Neural cell (in vitro differentiated cells): ENCODE measurements around the gene FAM168A. TPM values are rescaled to one million over a fixed set of nuclear protein-coding genes. Genes with fewer than 3 reads are reported as not detected.
"Not testable (repeated sequence)": the region's sequence is repeated elsewhere in the genome, so short reads cannot be mapped to it uniquely, and the experiment has no call there.

Source experiments
- H2AFZ ChIP-seq: fragments of 200-600, 300-800 bp; sonication (generic), shearing (Covaris generic); 2 replicates; pipeline ENCODE4 v1.6.0; 2014; ENCODE audit warnings: low read depth, mild to moderate bottlenecking, antibody characterized with exemption, low read length, moderate library complexity
- H3F3A ChIP-seq: fragments of 200-600 bp; shearing (Covaris generic); 2 replicates; pipeline ENCODE4 v1.6.1; 2016; ENCODE audit warnings: mild to moderate bottlenecking, moderate library complexity, mixed read lengths, antibody characterized with exemption, low read length; ENCODE audit not compliant: insufficient read depth, poor library complexity, severe bottlenecking
- H3K27ac ChIP-seq: fragments of 200-600, 300-800 bp; sonication (generic), shearing (Covaris generic); 2 replicates; pipeline ENCODE4 v1.5.1; 2014; ENCODE audit warnings: mild to moderate bottlenecking, low read length, moderate library complexity
- H3K27me3 ChIP-seq: fragments of 300-800, 200-600 bp; sonication (generic), shearing (Covaris generic); 2 replicates; pipeline ENCODE4 v1.6.0; 2014; ENCODE audit warnings: mild to moderate bottlenecking, low read depth, low read length, moderate library complexity; ENCODE audit not compliant: insufficient read depth
- H3K36me3 ChIP-seq: fragments of 300-800, 200-600 bp; sonication (generic), shearing (Covaris generic); 2 replicates; pipeline ENCODE4 v1.5.1; 2014; ENCODE audit warnings: mild to moderate bottlenecking, antibody characterized with exemption, low read length, moderate library complexity; ENCODE audit not compliant: insufficient read depth
- H3K4me2 ChIP-seq: fragments of 300-800, 200-600 bp; sonication (generic), shearing (Covaris generic); 2 replicates; pipeline ENCODE4 v1.6.0; 2014; ENCODE audit warnings: mild to moderate bottlenecking, low read length
- H3K4me3 ChIP-seq: fragments of 300-800, 200-600 bp; sonication (generic), shearing (Covaris generic); 2 replicates; pipeline ENCODE4 v1.5.1; 2014; ENCODE audit warnings: mild to moderate bottlenecking, low read length, moderate library complexity
- H3K79me2 ChIP-seq: fragments of 200-600 bp; shearing (Covaris generic); replicated peaks from 2 replicates; pipeline ENCODE4 v1.6.0; 2014; ENCODE audit warnings: mild to moderate bottlenecking, low read length, moderate library complexity; ENCODE audit not compliant: insufficient read depth
- H3K9ac ChIP-seq: fragments of 300-800, 200-600 bp; sonication (generic), shearing (Covaris generic); 2 replicates; pipeline ENCODE4 v1.6.1; 2016; ENCODE audit warnings: mild to moderate bottlenecking, low read length, mixed read lengths
- H3K9me2 ChIP-seq: fragments of 200-600 bp; shearing (Covaris generic); 2 replicates; pipeline ENCODE4 v1.6.1; 2016; ENCODE audit warnings: mild to moderate bottlenecking, low read length, mixed read lengths; ENCODE audit not compliant: insufficient read depth
- H3K9me3 ChIP-seq: fragments of 200-600, 300-800 bp; sonication (generic), shearing (Covaris generic); 2 replicates; pipeline ENCODE4 v1.6.1; 2016; ENCODE audit warnings: mild to moderate bottlenecking, mixed run types, low read length, moderate library complexity, mixed read lengths
- H4K20me1 ChIP-seq: fragments of 200-600 bp; shearing (Covaris generic); 2 replicates; pipeline ENCODE4 v1.6.1; 2016; ENCODE audit warnings: mild to moderate bottlenecking, mixed run types; ENCODE audit not compliant: insufficient read depth
- CTCF ChIP-seq: fragments of 450-650 bp; IDR thresholded peaks from 2 replicates; pipeline ENCODE4 v1.5.1; 2014; ENCODE audit warnings: antibody characterized with exemption, mild to moderate bottlenecking, moderate library complexity; ENCODE audit not compliant: poor library complexity, severe bottlenecking
- EP300 ChIP-seq: fragments of 450-650 bp; conservative IDR thresholded peaks from 2 replicates; pipeline ENCODE4 v1.6.1; 2014; ENCODE audit warnings: antibody characterized with exemption, mild to moderate bottlenecking, moderate library complexity; ENCODE audit not compliant: poor library complexity, severe bottlenecking
- EZH2 ChIP-seq: fragments of 200-600, 300-800 bp; shearing (Covaris generic), sonication (generic); IDR thresholded peaks from 2 replicates; pipeline ENCODE4 v1.6.1; 2014; ENCODE audit warnings: antibody characterized with exemption, low read length, borderline replicate concordance, mild to moderate bottlenecking; ENCODE audit not compliant: insufficient read depth, poor library complexity, severe bottlenecking
- MXI1 ChIP-seq: fragments of 450-650 bp; conservative IDR thresholded peaks from 2 replicates; pipeline ENCODE4 v1.6.1; 2014; ENCODE audit warnings: antibody characterized with exemption, mild to moderate bottlenecking; ENCODE audit not compliant: poor library complexity, severe bottlenecking
- POLR2AphosphoS5 ChIP-seq: IDR thresholded peaks from 2 replicates; pipeline ENCODE4 v1.6.1; 2012
- RAD21 ChIP-seq: fragments of 450-650 bp; conservative IDR thresholded peaks from 2 replicates; pipeline ENCODE4 v1.6.1; 2014; ENCODE audit warnings: antibody characterized with exemption, mild to moderate bottlenecking, moderate library complexity
- REST ChIP-seq: IDR thresholded peaks from 2 replicates; pipeline ENCODE4 v1.6.1; 2012; ENCODE audit warnings: borderline replicate concordance
- SMC3 ChIP-seq: fragments of 450-650 bp; conservative IDR thresholded peaks from 2 replicates; pipeline ENCODE4 v1.6.1; 2014; ENCODE audit warnings: antibody characterized with exemption, mild to moderate bottlenecking, moderate library complexity; ENCODE audit not compliant: poor library complexity
- TAF1 ChIP-seq: IDR thresholded peaks from 2 replicates; pipeline ENCODE4 v1.6.1; 2012; ENCODE audit warnings: low read depth
- polyA plus RNA-seq: library from polyadenylated mRNA; depleted of rRNA; stranded (reverse); fragments of >200 nt; gene quantifications from 2 replicates; pipeline ENCODE4 v1.2.3, GENCODE V29; 2014

FAM168A gene
- polyA plus RNA-seq, 1 donor from 2014 or later = 67.3 TPM

GRCh38 chr11:73584831-73585230 lies 13.1 kb downstream of the FAM168A start:
- Histone ChIP-seq H3K9me2 (no peaks in the 10 kb centered on the region), H3K79me2 (peaks cover 64% of the 10 kb centered on the region), H4K20me1 (no peaks in the 10 kb centered on the region), H2AFZ (no peak overlapping the region), H3K9me3 (no peaks in the 10 kb centered on the region), H3K27me3 (no peaks in the 10 kb centered on the region), H3F3A (no peaks in the 10 kb centered on the region), H3K36me3 (no peaks in the 10 kb centered on the region), H3K27ac (no peak overlapping the region), H3K9ac (no peak overlapping the region), H3K4me2 (no peak overlapping the region), H3K4me3 (no peak overlapping the region)
- TF ChIP-seq EZH2 (no peak), EP300 (no peak), POLR2AphosphoS5 (no peak), RAD21 (no peak), TAF1 (no peak), SMC3 (no peak), REST (no peak), MXI1 (no peak), CTCF (no peak)

- Histone ChIP-seq H3K9me3 (no peaks in the 10 kb centered on the region), H2AFZ (no peak overlapping the region), H3K4me2 (no peak overlapping the region), H3K27ac (no peak overlapping the region), H3K9ac (no peak overlapping the region), H3K27me3 (no peaks in the 10 kb centered on the region), H3K36me3 (peaks cover 4% of the 10 kb centered on the region), H3F3A (no peaks in the 10 kb centered on the region), H3K9me2 (no peaks in the 10 kb centered on the region), H3K79me2 (peaks cover 56% of the 10 kb centered on the region), H3K4me3 (no peak overlapping the region), H4K20me1 (no peaks in the 10 kb centered on the region)
- no peak for TF ChIP-seq RAD21
- no peak for TF ChIP-seq REST
- no peak for TF ChIP-seq MXI1
- no peak for TF ChIP-seq POLR2AphosphoS5
- TF ChIP-seq SMC3 = no peak
- TF ChIP-seq EZH2 = no peak
- TF ChIP-seq CTCF = no peak
- no peak for TF ChIP-seq TAF1
- TF ChIP-seq EP300 = no peak
These were observed 15.3 kb downstream of the FAM168A start for GRCh38 chr11:73582653-73583052.

GRCh38 chr11:73580749-73581148 lies 17.2 kb downstream of the FAM168A start:
- H3K9ac ChIP-seq, H3K4me3 ChIP-seq, H4K20me1 ChIP-seq, H3F3A ChIP-seq, H3K4me2 ChIP-seq, H3K9me3 ChIP-seq, H3K36me3 ChIP-seq, H2AFZ ChIP-seq, H3K27ac ChIP-seq, H3K27me3 ChIP-seq, H3K9me2 ChIP-seq: not testable (repeated sequence)
- H3K79me2 ChIP-seq = peaks cover 37% of the 10 kb centered on the region
